GM18502 (cell line): ENCODE results near the gene HAUS3.

Source experiments
- ATAC-seq: cut with Tn5 transposase; IDR thresholded peaks from one replicate; pipeline ENCODE4 v1.9.1; 2021; ENCODE audit warnings: mild to moderate bottlenecking; ENCODE audit not compliant: unreplicated experiment, poor library complexity

Gene HAUS3

GRCh38 chr4:2241410-2242353, at the start of gene HAUS3, which contains the start of gene POLN:
Gene HAUS3 (minus strand): TSS chr4:2242121. CDS start chr4:2240946, 1,175 bp downstream.
Gene POLN (minus strand): TSS chr4:2242121. CDS start chr4:2229231, 12,890 bp downstream.
- ATAC-seq = peak; percentile 88

- ATAC-seq = no peak
Observed at GRCh38 chr4:2290974-2291704, 49.2 kb upstream of the HAUS3 start.

DNA sequence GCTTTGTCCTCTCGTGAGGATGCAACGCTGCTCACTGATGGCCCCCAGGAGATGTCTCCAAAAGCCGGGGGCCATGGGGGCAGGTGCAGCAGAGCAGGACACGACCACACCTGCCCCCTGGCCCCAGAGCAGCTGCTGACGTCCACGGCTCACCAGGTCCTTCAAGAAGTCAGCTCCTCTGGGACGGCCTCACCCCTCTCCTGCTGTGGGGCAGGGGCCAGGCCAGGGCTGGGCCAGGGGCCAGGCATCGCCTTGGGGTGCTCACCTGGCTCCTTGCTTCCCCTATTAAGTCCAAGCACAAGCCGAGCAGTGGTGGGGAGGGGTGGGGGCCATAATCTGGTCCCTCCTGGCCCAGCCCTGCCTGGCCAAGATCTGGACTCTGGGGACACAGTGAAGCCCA, 48.6 kb upstream of the HAUS3 start:
- no peak for ATAC-seq

- no peak for ATAC-seq
Observed at GRCh38 chr4:2289955-2290333, 48.0 kb upstream of the HAUS3 start.

DNA sequence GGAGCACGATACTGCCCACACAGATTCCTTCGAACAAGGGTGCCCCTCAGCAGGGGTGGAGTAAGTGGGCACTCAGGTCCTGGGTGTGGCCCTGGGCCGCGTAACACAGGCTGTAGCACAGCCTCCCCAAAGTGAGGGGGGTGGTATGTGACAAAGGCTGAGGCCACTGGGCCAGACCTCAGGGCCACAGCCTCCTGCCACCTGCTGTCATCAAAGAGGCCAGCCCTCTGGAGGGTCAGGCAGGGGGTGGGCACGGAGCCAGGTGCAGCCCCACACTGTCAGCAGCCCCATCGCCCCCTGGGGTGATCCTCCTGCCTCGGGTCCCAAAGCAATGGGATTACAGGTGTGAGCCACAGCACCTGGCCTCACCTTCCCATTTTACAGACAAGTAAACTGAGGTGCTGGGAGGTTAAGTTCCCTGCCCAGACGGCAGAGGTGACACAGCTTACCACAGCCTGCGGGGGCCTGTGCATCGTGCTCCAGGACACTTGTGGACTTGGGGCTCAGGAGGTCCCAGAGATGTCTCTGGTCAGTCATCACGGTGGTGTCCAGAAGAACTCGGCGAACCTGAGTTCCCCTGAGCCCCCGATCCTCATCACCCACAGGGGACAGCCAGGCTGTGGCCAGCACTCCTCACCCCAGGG, 47.5 kb upstream of the HAUS3 start:
- ATAC-seq = no peak

DNA sequence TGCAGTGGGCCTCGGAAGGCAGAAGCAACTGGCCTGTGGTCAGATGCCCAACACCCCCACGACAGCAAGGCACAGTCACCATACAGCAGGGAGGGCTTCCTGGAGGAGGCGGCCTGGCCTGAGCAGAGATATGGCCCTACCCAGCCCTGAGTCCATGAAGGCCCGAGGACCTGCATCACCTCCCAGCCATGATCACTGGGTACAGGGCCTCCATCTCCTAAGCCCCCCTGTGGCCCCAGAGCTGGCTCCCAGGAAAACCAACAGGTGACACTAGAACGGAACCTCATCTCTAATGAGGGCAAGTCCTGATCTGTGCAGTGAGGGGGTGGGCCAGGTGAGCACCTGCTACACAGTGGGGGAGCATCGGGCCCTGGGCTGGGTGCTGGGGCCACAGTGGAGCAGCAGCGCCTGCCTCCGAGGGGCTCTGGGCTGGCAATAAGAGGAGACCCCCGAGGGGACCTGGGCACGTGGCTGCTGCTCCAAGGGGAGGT, 46.2 kb upstream of the HAUS3 start:
- no peak for ATAC-seq

DNA sequence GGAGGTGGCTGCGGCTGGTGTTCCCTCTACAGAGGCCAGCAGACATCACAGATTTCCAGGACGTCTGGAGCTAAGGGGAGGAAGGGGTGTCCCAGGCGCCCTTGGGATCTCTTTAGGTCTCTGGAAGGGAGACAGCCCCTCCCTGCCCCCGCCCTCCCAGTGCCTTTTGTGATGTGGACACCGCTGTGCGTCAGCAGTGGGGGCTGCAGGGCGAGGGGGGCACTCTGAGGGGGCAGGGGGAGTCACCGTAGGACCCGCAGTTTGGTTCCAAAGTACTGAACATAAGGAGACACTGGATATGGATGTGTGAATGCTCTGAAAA, 45.6 kb upstream of the HAUS3 start:
- ATAC-seq = no peak

- ATAC-seq = no peak
Observed at GRCh38 chr4:2286904-2287593, 45.1 kb upstream of the HAUS3 start.

DNA sequence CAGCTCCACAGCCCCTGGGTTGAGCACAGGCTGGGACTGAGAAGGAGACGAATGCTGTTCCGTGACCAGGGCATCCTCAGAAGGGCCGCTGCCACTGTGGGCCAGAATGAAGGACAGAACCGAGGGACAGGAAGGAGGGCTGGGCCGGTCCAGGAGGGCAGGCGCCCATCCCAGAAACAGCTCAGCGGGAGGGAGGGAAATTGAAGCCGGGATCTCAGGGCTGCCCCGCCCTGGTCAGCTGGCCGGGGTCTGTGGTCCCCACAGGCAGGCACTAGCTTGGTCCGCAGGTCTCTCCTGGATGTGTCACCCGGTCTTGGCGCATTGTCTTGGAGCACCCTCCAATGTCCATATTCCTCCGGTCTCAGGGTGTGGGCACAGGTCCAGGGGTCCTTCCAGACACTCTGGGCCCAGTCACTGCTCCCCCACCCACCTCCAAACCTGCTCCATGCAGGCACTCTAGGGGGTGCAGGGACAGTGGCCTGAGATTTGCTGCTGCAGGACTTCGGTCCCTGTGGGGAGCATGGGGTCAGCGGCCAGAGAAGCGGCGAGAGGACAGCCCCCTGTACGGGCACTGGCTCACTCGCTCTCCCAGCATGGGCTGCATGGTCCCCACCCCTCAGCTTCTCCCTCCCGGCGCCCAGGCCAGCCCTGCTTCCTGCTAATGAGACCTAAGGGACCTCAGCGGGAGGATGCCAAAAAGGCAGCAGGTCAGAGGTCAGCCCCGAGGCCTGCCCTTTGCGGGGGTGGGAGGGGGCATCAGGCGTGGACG, 43.9 kb upstream of the HAUS3 start:
- ATAC-seq = no peak

DNA sequence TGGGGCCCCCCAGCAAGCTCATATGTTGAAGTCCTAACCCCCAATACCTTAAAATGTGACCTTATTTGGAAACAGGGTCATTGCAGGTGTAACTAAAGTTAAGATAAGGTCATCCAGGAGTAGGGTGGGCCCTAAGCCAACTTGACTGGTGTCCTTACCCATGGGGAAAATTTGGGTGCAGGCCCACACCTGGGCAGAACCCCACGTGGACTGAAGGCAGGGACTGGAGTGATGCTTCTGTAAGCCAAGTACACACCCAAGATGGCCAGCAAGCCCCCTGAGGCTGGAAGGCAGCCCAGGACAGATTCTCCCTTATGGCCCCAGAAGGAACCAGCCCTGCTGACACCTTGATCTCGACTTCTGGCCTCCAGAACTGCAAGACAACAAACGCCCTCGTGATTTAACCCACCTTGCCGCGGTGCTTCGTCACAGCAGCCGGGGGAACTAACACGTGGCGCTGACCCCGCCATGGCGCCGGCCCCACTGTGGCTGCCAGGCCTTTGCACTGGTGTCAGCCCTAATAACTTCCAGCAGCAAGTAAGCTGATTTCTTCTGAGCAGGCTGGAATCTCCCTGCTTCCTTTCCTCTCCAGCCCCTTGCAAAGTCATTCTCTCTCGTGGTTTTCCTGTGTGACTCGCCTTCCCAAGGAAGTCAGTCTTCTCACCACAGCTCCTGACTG, 43.2 kb upstream of the HAUS3 start:
- ATAC-seq = no peak

DNA sequence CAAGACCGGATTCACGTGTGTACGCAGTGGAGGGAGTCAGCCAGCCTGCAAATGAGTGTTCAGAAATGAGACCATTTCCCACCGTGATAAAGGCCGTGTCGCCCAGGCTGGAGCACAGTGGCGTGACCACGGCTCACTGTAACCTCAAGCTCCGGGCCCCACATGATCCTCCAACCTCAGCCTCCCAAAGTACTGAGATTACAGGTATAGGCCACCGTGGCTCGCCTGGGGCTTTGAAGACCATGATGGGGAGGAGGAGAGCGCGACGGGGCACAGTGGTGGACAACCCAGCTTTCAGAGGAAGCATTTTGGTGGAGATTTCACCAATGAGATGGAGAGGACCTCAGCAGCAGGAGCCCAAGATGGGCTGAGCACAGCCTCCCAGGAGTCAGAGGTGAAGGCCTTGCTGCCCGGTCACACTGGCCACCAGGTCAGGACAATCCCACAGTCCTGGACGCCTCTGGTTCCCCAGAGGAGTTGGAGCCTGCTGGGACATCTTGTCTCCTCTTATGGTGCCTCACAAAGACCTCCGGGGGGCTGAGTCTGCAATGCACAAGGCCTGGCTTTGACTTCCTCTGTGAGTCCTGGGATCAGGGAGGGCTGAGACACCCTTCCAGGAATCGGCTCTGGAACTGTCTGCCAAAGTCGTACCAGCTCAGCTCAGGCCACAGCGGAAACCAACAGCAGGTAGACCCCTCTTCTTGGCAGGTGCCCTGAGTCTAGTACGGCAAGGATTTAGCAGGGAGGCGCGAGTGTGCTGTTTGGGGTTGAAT, 42.4 kb upstream of the HAUS3 start:
- no peak for ATAC-seq

DNA sequence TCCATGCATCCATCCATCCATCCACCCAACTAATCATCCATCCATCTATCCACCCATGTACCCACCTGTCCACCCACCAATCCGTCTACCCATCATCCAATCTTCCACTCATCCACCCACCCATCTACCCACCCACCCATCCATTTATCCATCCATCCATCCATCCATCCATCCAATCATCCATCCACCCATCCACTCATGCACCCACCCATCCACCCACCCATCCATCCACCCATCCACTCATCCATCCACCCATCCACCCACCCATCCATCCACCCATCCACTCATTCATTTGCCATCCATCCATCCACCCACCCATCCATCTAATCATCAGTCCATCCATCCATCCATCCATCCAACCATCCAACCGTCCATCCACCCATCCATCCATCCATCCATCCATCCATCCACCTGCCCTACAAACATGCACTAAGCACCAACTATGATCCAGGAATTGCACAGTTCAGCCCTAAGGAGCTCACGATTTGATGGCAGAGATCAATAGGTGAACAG, 41.3 kb upstream of the HAUS3 start:
- no peak for ATAC-seq

GRCh38 chr4:2281575-2282343, 39.8 kb upstream of the HAUS3 start:
- ATAC-seq = peak; percentile 77

- ATAC-seq = no peak
Observed at GRCh38 chr4:2280531-2281300, 38.8 kb upstream of the HAUS3 start.

GRCh38 chr4:2277956-2278355, 36.0 kb upstream of the HAUS3 start:
- no peak for ATAC-seq

- ATAC-seq = no peak
Observed at GRCh38 chr4:2276581-2277325, 34.8 kb upstream of the HAUS3 start.
